ENCODE data around the gene PGLYRP4. TPM values are rescaled to one million over a fixed set of nuclear protein-coding genes. Genes with fewer than 3 reads are reported as not detected.
A peak's percentile ranks its signal among the peaks of the same experiment; 100 is the strongest.

Gene PGLYRP4
- total RNA-seq, 1 experiment from 2014 or later: not detected

DNA sequence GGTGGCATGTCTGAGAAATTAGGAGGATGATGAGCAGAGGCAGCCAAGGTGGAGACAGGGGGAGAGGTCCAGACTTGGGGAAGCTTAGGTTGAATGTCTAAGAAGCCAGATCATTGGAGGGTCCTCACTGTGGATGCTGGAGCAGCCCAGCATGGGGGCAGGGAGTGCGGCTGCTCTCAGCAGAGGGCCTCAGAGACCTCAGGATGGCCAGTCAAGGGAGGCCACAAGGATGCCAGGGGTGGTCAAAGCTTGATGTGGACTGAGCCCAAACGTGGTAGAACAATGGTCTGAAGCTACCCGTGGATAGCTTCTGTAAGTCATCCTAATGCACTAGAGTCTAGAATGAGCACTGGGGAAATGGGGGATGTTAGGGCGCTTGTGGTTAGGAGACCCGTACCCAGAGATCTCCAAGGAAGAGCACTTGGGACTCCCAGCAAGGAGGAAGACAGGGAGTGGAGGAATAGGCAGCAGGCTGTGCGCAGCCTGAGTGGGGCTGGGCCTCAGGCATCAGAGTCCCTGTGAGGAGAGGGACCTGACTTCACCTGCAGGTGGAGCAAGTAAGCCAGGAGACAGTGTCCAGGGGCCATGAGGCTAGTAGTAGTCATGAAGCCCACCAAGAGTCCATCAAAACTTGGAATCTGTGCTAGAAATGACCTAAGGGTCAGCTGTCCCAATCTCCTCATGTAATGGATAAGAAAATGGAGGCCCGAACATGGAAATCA lies 4.7 kb upstream of the PGLYRP4 start:
- DNase-seq: peak in 1 of 2 experiments; percentile 38
- TF ChIP-seq, protein P1, sequence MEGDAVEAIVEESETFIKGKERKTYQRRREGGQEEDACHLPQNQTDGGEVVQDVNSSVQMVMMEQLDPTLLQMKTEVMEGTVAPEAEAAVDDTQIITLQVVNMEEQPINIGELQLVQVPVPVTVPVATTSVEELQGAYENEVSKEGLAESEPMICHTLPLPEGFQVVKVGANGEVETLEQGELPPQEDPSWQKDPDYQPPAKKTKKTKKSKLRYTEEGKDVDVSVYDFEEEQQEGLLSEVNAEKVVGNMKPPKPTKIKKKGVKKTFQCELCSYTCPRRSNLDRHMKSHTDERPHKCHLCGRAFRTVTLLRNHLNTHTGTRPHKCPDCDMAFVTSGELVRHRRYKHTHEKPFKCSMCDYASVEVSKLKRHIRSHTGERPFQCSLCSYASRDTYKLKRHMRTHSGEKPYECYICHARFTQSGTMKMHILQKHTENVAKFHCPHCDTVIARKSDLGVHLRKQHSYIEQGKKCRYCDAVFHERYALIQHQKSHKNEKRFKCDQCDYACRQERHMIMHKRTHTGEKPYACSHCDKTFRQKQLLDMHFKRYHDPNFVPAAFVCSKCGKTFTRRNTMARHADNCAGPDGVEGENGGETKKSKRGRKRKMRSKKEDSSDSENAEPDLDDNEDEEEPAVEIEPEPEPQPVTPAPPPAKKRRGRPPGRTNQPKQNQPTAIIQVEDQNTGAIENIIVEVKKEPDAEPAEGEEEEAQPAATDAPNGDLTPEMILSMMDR (conservative IDR thresholded peaks at IDR 0.05): peak; percentile 80
- TF ChIP-seq EZH2 (IDR thresholded peaks at IDR 0.05; ENCODE audit: low read depth): no peak

DNA sequence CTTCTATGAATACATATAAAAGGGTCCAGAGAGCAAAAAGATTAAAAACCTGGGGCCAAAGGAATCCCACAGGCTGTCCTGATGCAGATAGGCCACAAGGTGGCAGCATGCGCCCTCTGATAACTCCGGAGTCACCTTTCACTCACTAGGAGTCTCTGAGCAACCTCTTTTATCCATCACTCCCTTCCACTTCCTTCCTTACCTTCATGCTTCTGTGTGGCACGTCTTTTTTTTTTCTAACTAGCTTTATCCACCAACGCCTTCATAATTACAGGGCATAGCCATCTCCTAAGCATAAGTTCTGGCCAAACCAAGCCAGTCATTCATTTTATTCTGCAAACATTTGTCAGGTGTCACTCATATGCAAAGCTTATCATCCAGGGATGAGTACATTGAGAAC lies 3.9 kb upstream of the PGLYRP4 start:
- Histone ChIP-seq H3K36me3 (ENCODE audit: low read depth) (no peaks in the 10 kb centered on the region), H3K27ac (no peak overlapping the region), H3K79me2 (ENCODE audit: low read depth) (no peaks in the 10 kb centered on the region), H3K9me2 (ENCODE audit: insufficient read depth) (no peaks in the 10 kb centered on the region), H2AFZ (no peak overlapping the region), H3K4me1 (replicated peaks; ENCODE audit: insufficient read depth) (peaks cover 27% of the 10 kb centered on the region), H3K4me2 (no peak overlapping the region), H3K9me3 (ENCODE audit: insufficient read depth, low read depth) (peaks cover 3% of the 10 kb centered on the region; the same call in 1 of the 2 replicates), H3K27me3 (ENCODE audit: insufficient read depth, low read depth) (peaks cover 8% of the 10 kb centered on the region; the same call in 1 of the 2 replicates), H4K20me1 (ENCODE audit: insufficient read depth) (no peaks in the 10 kb centered on the region), H3K4me3 (no peak overlapping the region), H3F3A (ENCODE audit: insufficient read depth, low read depth) (peaks cover 31% of the 10 kb centered on the region)
- DNase-seq: peak; percentile 57 to 61
- POLR2A ChIA-PET (ENCODE audit: unreplicated experiment): no interaction called here
- CTCF ChIA-PET: interaction anchor here (0.6 to 1.5 kb wide), 4 partner anchors 143 to 224 kb away, joined by 3 to 5 read pairs (median 4); no protein-coding TSS in a partner anchor
- TF ChIP-seq, protein P1 (conservative IDR thresholded peaks at IDR 0.05): peak; percentile 93
- no peak for TF ChIP-seq EZH2 (IDR thresholded peaks at IDR 0.05; ENCODE audit: low read depth)
- BruUV-seq (replicated peaks): no TSS peak
- intact Hi-C loops (cut with micrococcal nuclease; ENCODE audit: unreplicated experiment): loop anchor here (1.0 to 10.0 kb wide), 4 partner anchors 52 to 634 kb away; partner anchors contain the start of genes ILF2, NPR1, RAB13 and S100A2

More for the DNA sequence above, 4.7 kb upstream of the PGLYRP4 start:
- H3K36me3 ChIP-seq (ENCODE audit: low read depth): peaks cover 3% of the 10 kb centered on the region; the same call in 1 of the 2 replicates
- peaks cover 8% of the 10 kb centered on the region; the same call in 1 of the 2 replicates for H3K27me3 ChIP-seq (ENCODE audit: insufficient read depth, low read depth)
- intact Hi-C loops (cut with micrococcal nuclease; ENCODE audit: unreplicated experiment): loop anchor here (1.0 to 10.0 kb wide), 4 partner anchors 51 to 321 kb away; partner anchors contain the start of genes ILF2, NPR1 and S100A2
- H3K4me1 ChIP-seq (replicated peaks; ENCODE audit: insufficient read depth): peaks cover 27% of the 10 kb centered on the region
- no peak overlapping the region for H3K4me2 ChIP-seq
- H3K79me2 ChIP-seq (ENCODE audit: low read depth): peaks cover 7% of the 10 kb centered on the region
- POLR2A ChIA-PET (ENCODE audit: unreplicated experiment): interaction anchor here (0.6 kb wide), 1 partner anchor 215 kb away, joined by 3 read pairs; no protein-coding TSS in a partner anchor
- H3K27ac ChIP-seq: no peak overlapping the region
- no peaks in the 10 kb centered on the region for H3K9me2 ChIP-seq (ENCODE audit: insufficient read depth)
- peaks cover 3% of the 10 kb centered on the region; the same call in 1 of the 2 replicates for H3K9me3 ChIP-seq (ENCODE audit: insufficient read depth, low read depth)
- H2AFZ ChIP-seq: no peak overlapping the region
- H3K4me3 ChIP-seq: no peak overlapping the region
- no peaks in the 10 kb centered on the region for H4K20me1 ChIP-seq (ENCODE audit: insufficient read depth)
- peaks cover 38% of the 10 kb centered on the region for H3F3A ChIP-seq (ENCODE audit: insufficient read depth, low read depth)
- CTCF ChIA-PET: interaction anchor here (0.6 to 2.4 kb wide), 6 partner anchors 12 to 344 kb away, joined by 3 to 9 read pairs (median 3); no protein-coding TSS in a partner anchor
- no TSS peak for BruUV-seq (replicated peaks)

GRCh38 chr1:153350321-153350957 lies 1.8 kb upstream of the PGLYRP4 start:
- no peak for DNase-seq
- Histone ChIP-seq H3K27me3 (ENCODE audit: insufficient read depth, low read depth) (peaks cover 11% of the 10 kb centered on the region; the same call in 1 of the 2 replicates), H3F3A (ENCODE audit: insufficient read depth, low read depth) (peaks cover 11% of the 10 kb centered on the region), H3K9me2 (ENCODE audit: insufficient read depth) (no peaks in the 10 kb centered on the region), H4K20me1 (ENCODE audit: insufficient read depth) (no peaks in the 10 kb centered on the region), H3K36me3 (ENCODE audit: low read depth) (no peaks in the 10 kb centered on the region), H3K4me1 (replicated peaks; ENCODE audit: insufficient read depth) (peaks cover 9% of the 10 kb centered on the region; the same call in 1 of the 2 replicates), H2AFZ (no peak overlapping the region), H3K27ac (no peak overlapping the region), H3K4me2 (no peak overlapping the region), H3K9me3 (ENCODE audit: insufficient read depth, low read depth) (no peaks in the 10 kb centered on the region; the same call in 1 of the 2 replicates), H3K79me2 (ENCODE audit: low read depth) (no peaks in the 10 kb centered on the region), H3K4me3 (no peak overlapping the region)
- CTCF ChIA-PET: no interaction called here
- TF ChIP-seq EZH2 (IDR thresholded peaks at IDR 0.05; ENCODE audit: low read depth): no peak
- TF ChIP-seq, protein P1 (conservative IDR thresholded peaks at IDR 0.05): no peak
- intact Hi-C loops (cut with micrococcal nuclease; ENCODE audit: unreplicated experiment): loop anchor here (5.0 to 10.0 kb wide), 2 partner anchors 217 to 324 kb away; partner anchors contain the start of genes ILF2, NPR1 and S100A2
- BruUV-seq (replicated peaks): no TSS peak
- POLR2A ChIA-PET (ENCODE audit: unreplicated experiment): no interaction called here

Measured in PC-9 (cell line).